Hepatic stellate cell (primary cell): ENCODE results near the gene MRPS16.
"Not testable (repeated sequence)": the region's sequence is repeated elsewhere in the genome, so short reads cannot be mapped to it uniquely, and the experiment has no call there.

Experiments used
- DNase-seq: peaks from one replicate; pipeline ENCODE4 v3.0.0; 2011; ENCODE audit warnings: low spot score

Gene MRPS16

GRCh38 chr10:73252445-73253224 lies at the start of gene MRPS16:
MRPS16 (minus strand) TSS chr10:73252644; CDS start chr10:73252482, 162 bp downstream.
- DNase-seq: peak; percentile 94

- DNase-seq: no peak
These were observed 44.5 kb upstream of the MRPS16 start for GRCh38 chr10:73296946-73297345.

GRCh38 chr10:73293461-73293860 lies 41.0 kb upstream of the MRPS16 start:
- no peak for DNase-seq

- no peak for DNase-seq
These were observed 37.5 kb upstream of the MRPS16 start for GRCh38 chr10:73289958-73290357.

GRCh38 chr10:73287441-73287840 lies 35.0 kb upstream of the MRPS16 start:
- DNase-seq: no peak

GRCh38 chr10:73281097-73281496 lies 28.7 kb upstream of the MRPS16 start:
- no peak for DNase-seq

- no peak for DNase-seq
These were observed 12.0 kb upstream of the MRPS16 start for GRCh38 chr10:73264423-73264822.

GRCh38 chr10:73263693-73264347 lies 11.4 kb upstream of the MRPS16 start:
- DNase-seq: no peak

- no peak for DNase-seq
These were observed 10.6 kb upstream of the MRPS16 start for GRCh38 chr10:73262880-73263555.

GRCh38 chr10:73262105-73262730 lies 9.8 kb upstream of the MRPS16 start:
- no peak for DNase-seq

GRCh38 chr10:73261362-73261995 lies 9.0 kb upstream of the MRPS16 start:
- no peak for DNase-seq

GRCh38 chr10:73258612-73259011 lies 6.2 kb upstream of the MRPS16 start:
- DNase-seq: not testable (repeated sequence)

- DNase-seq: no peak
These were observed 746 bp upstream of the MRPS16 start for GRCh38 chr10:73253225-73253555.

- DNase-seq: no peak
These were observed 580 bp downstream of the MRPS16 start for GRCh38 chr10:73251683-73252444.

- DNase-seq: no peak
These were observed 4.2 kb downstream of the MRPS16 start for GRCh38 chr10:73248259-73248724.

- no peak for DNase-seq
These were observed 4.8 kb downstream of the MRPS16 start for GRCh38 chr10:73247509-73248258.

GRCh38 chr10:73246646-73247508 lies 5.6 kb downstream of the MRPS16 start, which contains the start of gene DNAJC9:
DNAJC9 (minus strand) TSS chr10:73247255; CDS start chr10:73247189, 66 bp downstream.
- peak; percentile 90 for DNase-seq

GRCh38 chr10:73246322-73246645 lies 6.2 kb downstream of the MRPS16 start:
- DNase-seq: no peak

GRCh38 chr10:73244866-73245477 lies 7.5 kb downstream of the MRPS16 start:
- no peak for DNase-seq
